Hair follicular keratinocyte (primary cell): Measurements from ENCODE around the gene EPYC. TPM values are rescaled to one million over a fixed set of nuclear protein-coding genes. Genes with fewer than 3 reads are reported as not detected.

Source experiments
- total RNA-seq: library from RNA; depleted of rRNA; stranded (reverse); fragments of >200 nt; gene quantifications from 2 replicates; pipeline ENCODE4 v1.2.3, GENCODE V29; 2015

Gene EPYC, protein sequence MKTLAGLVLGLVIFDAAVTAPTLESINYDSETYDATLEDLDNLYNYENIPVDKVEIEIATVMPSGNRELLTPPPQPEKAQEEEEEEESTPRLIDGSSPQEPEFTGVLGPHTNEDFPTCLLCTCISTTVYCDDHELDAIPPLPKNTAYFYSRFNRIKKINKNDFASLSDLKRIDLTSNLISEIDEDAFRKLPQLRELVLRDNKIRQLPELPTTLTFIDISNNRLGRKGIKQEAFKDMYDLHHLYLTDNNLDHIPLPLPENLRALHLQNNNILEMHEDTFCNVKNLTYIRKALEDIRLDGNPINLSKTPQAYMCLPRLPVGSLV
- not detected in 2 replicates for total RNA-seq

DNA sequence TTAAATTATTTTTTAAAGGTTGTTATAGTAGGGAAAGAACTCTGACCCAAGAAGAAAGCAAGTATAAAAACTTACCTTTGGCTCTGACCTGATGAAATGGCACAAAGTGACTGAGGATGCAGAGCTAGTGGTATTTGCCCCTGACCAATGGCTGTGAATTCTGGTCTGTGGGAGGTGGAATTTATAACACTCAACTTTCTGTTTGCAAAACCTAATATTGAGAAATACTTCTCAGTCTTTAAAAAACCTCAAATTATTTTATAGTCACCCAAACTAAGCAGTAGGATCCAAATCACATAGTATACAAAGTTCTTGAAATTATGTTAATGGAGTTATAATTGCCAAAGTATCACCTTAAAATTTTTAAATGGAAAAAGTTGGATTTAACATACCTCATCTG, at the start of gene EPYC:
Gene EPYC (minus strand): TSS at position 101 of the 400 bp plus-strand sequence. CDS start 2,407 bp downstream, outside the sequence.

DNA sequence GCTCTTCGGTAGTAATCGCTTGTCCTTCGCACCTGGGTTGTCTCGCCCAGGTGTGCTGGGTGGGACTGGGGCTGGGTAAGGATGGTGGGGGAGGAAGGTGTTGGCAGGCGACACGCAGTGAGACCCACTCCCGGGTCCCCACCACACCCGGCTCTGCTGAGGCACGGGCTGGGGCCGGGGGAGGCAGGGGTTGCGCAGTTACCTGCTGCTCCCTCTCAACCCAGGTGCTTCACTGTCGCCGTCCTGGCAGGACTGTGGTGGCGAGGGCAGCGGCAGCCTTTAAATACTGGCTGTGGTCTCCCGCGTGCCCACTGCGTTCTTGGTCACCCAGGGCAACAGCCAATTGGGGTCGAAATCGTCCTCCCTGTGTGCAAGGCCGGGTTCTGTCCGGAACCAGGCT, 49.9 kb downstream of the EPYC start, which contains the start of gene CCER1:
Gene CCER1 (minus strand): TSS at position 256 of the 400 bp plus-strand sequence. CDS start 434 bp downstream, outside the sequence.

Other genes starting within 250 kb of the EPYC start
- gene CCER1, start 49.8 kb downstream of the EPYC start, total RNA-seq, result not detected in 2 replicates
- gene KERA, start 53.1 kb upstream of the EPYC start, total RNA-seq, result not detected in 2 replicates
- gene LUM, start 106.5 kb upstream of the EPYC start, total RNA-seq, result 0.55 and 7.5 TPM in 2 replicates
- 2.5 and 21.4 TPM in 2 replicates for gene DCN, start 177.8 kb upstream of the EPYC start, total RNA-seq